WTC11 (cell line): ENCODE data around the gene DPF1. TPM values are rescaled to one million over a fixed set of nuclear protein-coding genes. Genes with fewer than 3 reads are reported as not detected.

Experiments
- ATAC-seq: fragments of 200-7000 bp; cut with Tn5 transposase; 2 replicates; pipeline ENCODE4 v1.10.0; 2021; ENCODE audit warnings: mild to moderate bottlenecking, moderate library complexity
- CTCF ChIA-PET: fragments of 300-600 bp; sonication (Branson Sonifier 250); formaldehyde crosslinking; loops from one replicate; lab custom pipeline; 2021; ENCODE audit warnings: antibody characterized with exemption; lab: Charles Lee
- POLR2A ChIA-PET: fragments of 350-600 bp; sonication (Branson Sonifier 250); formaldehyde crosslinking; loops from one replicate; lab custom pipeline; 2021; ENCODE audit warnings: antibody characterized with exemption; lab: Charles Lee
- DNase-seq: peaks from one replicate; pipeline ENCODE4 v3.0.0; 2021; ENCODE audit warnings: low spot score
- H3K27ac Mint-ChIP-seq: 2 replicates; pipeline ENCODE4 v1.8.0; 2021; ENCODE audit warnings: mixed read lengths
- H3K27me3 Mint-ChIP-seq: 2 replicates; pipeline ENCODE4 v1.8.0; 2021; ENCODE audit warnings: low read depth, mild to moderate bottlenecking, moderate library complexity, mixed read lengths
- H3K36me3 Mint-ChIP-seq: 2 replicates; pipeline ENCODE4 v1.8.0; 2021; ENCODE audit warnings: mixed read lengths
- H3K4me1 Mint-ChIP-seq: 2 replicates; pipeline ENCODE4 v1.8.0; 2022; ENCODE audit warnings: mixed read lengths
- H3K4me3 Mint-ChIP-seq: 2 replicates; pipeline ENCODE4 v1.8.0; 2021; ENCODE audit warnings: mild to moderate bottlenecking, moderate library complexity, mixed read lengths
- H3K9me3 Mint-ChIP-seq: 2 replicates; pipeline ENCODE4 v1.8.0; 2021; ENCODE audit warnings: mixed read lengths
- AR ChIP-seq: fragments of 250-450 bp; sonication (Bioruptor Pico); IDR thresholded peaks from 2 replicates; pipeline ENCODE4 v1.9.0; 2021; ENCODE audit warnings: mild to moderate bottlenecking
- ATF3 ChIP-seq: sonication (generic); formaldehyde crosslinking; conservative IDR thresholded peaks from 2 replicates; pipeline ENCODE4 v1.8.1; 2022; ENCODE audit warnings: mild to moderate bottlenecking, missing genetic modification reagents
- CBFB ChIP-seq: sonication (generic); formaldehyde crosslinking; IDR thresholded peaks from 2 replicates; pipeline ENCODE4 v1.8.1; 2022; ENCODE audit warnings: mild to moderate bottlenecking, low read depth, missing genetic modification reagents
- CREB1 ChIP-seq: sonication (generic); formaldehyde crosslinking; IDR thresholded peaks from 2 replicates; pipeline ENCODE4 v1.8.0; 2023; ENCODE audit warnings: mild to moderate bottlenecking, missing genetic modification reagents
- FOXK1 ChIP-seq: sonication (generic); formaldehyde crosslinking; IDR thresholded peaks from 2 replicates; pipeline ENCODE4 v1.8.0; 2022; ENCODE audit warnings: mild to moderate bottlenecking, moderate library complexity, missing genetic modification reagents
- FOXP4 ChIP-seq: sonication (generic); formaldehyde crosslinking; IDR thresholded peaks from 2 replicates; pipeline ENCODE4 v1.8.0; 2022; ENCODE audit warnings: mild to moderate bottlenecking, missing genetic modification reagents
- GABPB1 ChIP-seq: sonication (generic); formaldehyde crosslinking; IDR thresholded peaks from 2 replicates; pipeline ENCODE4 v1.8.1; 2023; ENCODE audit warnings: mild to moderate bottlenecking, missing genetic modification reagents
- GTF2I ChIP-seq: fragments of 250-450 bp; sonication (Bioruptor Pico); conservative IDR thresholded peaks from 2 replicates; pipeline ENCODE4 v1.4.0; 2021; ENCODE audit warnings: mild to moderate bottlenecking
- IRF2 ChIP-seq: sonication (generic); formaldehyde crosslinking; IDR thresholded peaks from 2 replicates; pipeline ENCODE4 v1.8.0; 2022; ENCODE audit warnings: low read depth, missing genetic modification reagents, borderline replicate concordance
- MLX ChIP-seq: sonication (generic); formaldehyde crosslinking; IDR thresholded peaks from 2 replicates; pipeline ENCODE4 v1.8.1; 2023; ENCODE audit warnings: mild to moderate bottlenecking, missing genetic modification reagents, moderate library complexity
- MYBL2 ChIP-seq: sonication (generic); formaldehyde crosslinking; IDR thresholded peaks from 2 replicates; pipeline ENCODE4 v1.8.1; 2023; ENCODE audit warnings: mild to moderate bottlenecking, moderate library complexity, missing genetic modification reagents
- NR3C1 ChIP-seq: sonication (generic); formaldehyde crosslinking; conservative IDR thresholded peaks from 2 replicates; pipeline ENCODE4 v1.8.1; 2023; ENCODE audit warnings: low read depth, mild to moderate bottlenecking, missing genetic modification reagents
- PREB ChIP-seq: sonication (generic); formaldehyde crosslinking; IDR thresholded peaks from 2 replicates; pipeline ENCODE4 v1.8.1; 2022; ENCODE audit warnings: mild to moderate bottlenecking, missing genetic modification reagents, moderate library complexity, borderline replicate concordance
- SP1 ChIP-seq: sonication (generic); formaldehyde crosslinking; conservative IDR thresholded peaks from 2 replicates; pipeline ENCODE4 v1.8.1; 2022; ENCODE audit warnings: missing genetic modification reagents
- TEAD1 ChIP-seq: sonication (generic); formaldehyde crosslinking; IDR thresholded peaks from 2 replicates; pipeline ENCODE4 v1.8.0; 2022; ENCODE audit warnings: mild to moderate bottlenecking, missing genetic modification reagents
- TEAD4 ChIP-seq: sonication (generic); formaldehyde crosslinking; IDR thresholded peaks from 2 replicates; pipeline ENCODE4 v1.8.0; 2022; ENCODE audit warnings: mild to moderate bottlenecking, missing genetic modification reagents
- TP53 ChIP-seq: sonication (generic); formaldehyde crosslinking; IDR thresholded peaks from 2 replicates; pipeline ENCODE4 v1.8.1; 2023; ENCODE audit warnings: mild to moderate bottlenecking, missing genetic modification reagents
- USF1 ChIP-seq: sonication (generic); formaldehyde crosslinking; IDR thresholded peaks from 2 replicates; pipeline ENCODE4 v1.8.0; 2022; ENCODE audit warnings: mild to moderate bottlenecking, missing genetic modification reagents
- ZBTB43 ChIP-seq: sonication (generic); formaldehyde crosslinking; IDR thresholded peaks from 2 replicates; pipeline ENCODE4 v1.8.1; 2023; ENCODE audit warnings: mild to moderate bottlenecking, missing genetic modification reagents
- total RNA-seq: library from RNA; stranded (reverse); gene quantifications from 3 replicates; pipeline ENCODE4 v1.2.3, GENCODE V29; 2021

Gene DPF1
- total RNA-seq, 1 experiment from 2014 or later: 6.8 TPM

GRCh38 chr19:38247126-38247525 lies 23.1 kb upstream of the DPF1 start (continued):
- TF ChIP-seq IRF2 (CRISPR knock-in tag) (no peak), MLX (CRISPR knock-in tag) (no peak), FOXP4 (no peak), MYBL2 (no peak), GABPB1 (CRISPR knock-in tag) (no peak), GTF2I (CRISPR knock-in tag) (no peak), NR3C1 (CRISPR knock-in tag) (no peak)

GRCh38 chr19:38245826-38246498 lies 21.9 kb upstream of the DPF1 start:
- DNase-seq (no peak), ATAC-seq (no peak)
- ChIA-PET POLR2A (interaction anchor here (0.6 to 1.0 kb wide), 3 partner anchors 8 to 129 kb away, joined by 3 read pairs; no protein-coding TSS in a partner anchor), CTCF (interaction anchor here (1.8 to 7.9 kb wide), 3 partner anchors 10 to 13 kb away, joined by 9 to 100 read pairs (median 45); partner anchors contain the start of gene PPP1R14A)
- Mint-ChIP-seq H3K36me3 (no peaks in the 10 kb centered on the region), H3K4me3 (no peak overlapping the region), H3K4me1 (peaks cover 17% of the 10 kb centered on the region), H3K27ac (0 out of 2 replicates have a peak overlapping the region, but pooled peaks have one; percentile 3), H3K27me3 (peaks cover 2% of the 10 kb centered on the region; the same call in 1 of the 2 replicates), H3K9me3 (no peaks in the 10 kb centered on the region)
- TF ChIP-seq TEAD4 (CRISPR knock-in tag) (no peak), TP53 (CRISPR knock-in tag) (no peak), AR (no peak), CBFB (CRISPR knock-in tag) (no peak), PREB (CRISPR knock-in tag) (no peak), CREB1 (CRISPR knock-in tag) (no peak), ATF3 (CRISPR knock-in tag) (no peak), ZBTB43 (CRISPR knock-in tag) (no peak), SP1 (CRISPR knock-in tag) (no peak), TEAD1 (CRISPR knock-in tag) (no peak), USF1 (CRISPR knock-in tag) (no peak), FOXK1 (CRISPR knock-in tag) (no peak)
